Tibial nerve (tissue), 4 donors: ENCODE data around the gene ROS1. TPM values are rescaled to one million over a fixed set of nuclear protein-coding genes. Genes with fewer than 3 reads are reported as not detected.
"Not testable (repeated sequence)": the region's sequence is repeated elsewhere in the genome, so short reads cannot be mapped to it uniquely, and the experiment has no call there.

Experiments used
- DNase-seq, 2 donors: peaks; one replicate each; pipeline ENCODE4 v3.0.0-alpha.2; 2019; ENCODE audit warnings: low spot score in 2 of 2
- H3K27ac ChIP-seq, 4 donors: fragments of 200-600 bp; sonication (generic) in 3 of 4; one replicate each; pipeline ENCODE4 v1.5.1; 2017 to 2019; ENCODE audit warnings: mild to moderate bottlenecking in 1 of 4
- H3K27me3 ChIP-seq, 2 donors: fragments of 200-600 bp; sonication (generic) in 1 of 2; one replicate each; pipeline versions ENCODE4 v1.5.1 to v1.6.0; 2017 to 2019
- H3K36me3 ChIP-seq, 3 donors: fragments of 200-600 bp; sonication (generic); one replicate each; pipeline ENCODE4 v1.5.1; 2018 to 2019
- H3K4me1 ChIP-seq, 4 donors: fragments of 200-600 bp; sonication (generic) in 3 of 4; one replicate each; pipeline ENCODE4 v1.5.1; 2017 to 2019
- H3K4me3 ChIP-seq, 4 donors: fragments of 200-600 bp; sonication (generic) in 3 of 4; one replicate each; pipeline ENCODE4 v1.5.1; 2017 to 2019; ENCODE audit warnings: mild to moderate bottlenecking in 1 of 4, moderate library complexity in 1 of 4
- H3K9me3 ChIP-seq, 4 donors: fragments of 200-600 bp; sonication (generic) in 3 of 4; one replicate each; pipeline ENCODE4 v1.5.1; 2017 to 2019
- CTCF ChIP-seq, 5 experiments: fragments of 200-600 bp in 3 of 5; fragments of 450-650 bp in 2 of 5; sonication (generic) in 3 of 5; IDR thresholded peaks; one replicate each; pipeline ENCODE4 v1.5.1; 2016 to 2019; ENCODE audit warnings: antibody characterized with exemption in 5 of 5, mild to moderate bottlenecking in 3 of 5, moderate library complexity in 2 of 5
- EP300 ChIP-seq, 2 donors: sonication (generic); formaldehyde crosslinking; IDR thresholded peaks; one replicate each; pipeline ENCODE4 v1.6.1; 2017; ENCODE audit warnings: antibody characterized with exemption in 2 of 2, mild to moderate bottlenecking in 1 of 2
- POLR2A ChIP-seq, 2 donors: fragments of 450-650 bp; IDR thresholded peaks; one replicate each; pipeline ENCODE4 v1.6.1; 2017; ENCODE audit warnings: antibody characterized with exemption in 2 of 2, mild to moderate bottlenecking in 2 of 2, moderate library complexity in 2 of 2
- whole genome bisulfite sequencing, 2 donors: methylation state at CpG; one replicate each; pipeline ENCODE4 v1.1.5; 2018; 5-methylcytosine and 5-hydroxymethylcytosine counted together
- total RNA-seq, 4 donors: library from RNA; depleted of rRNA; stranded (reverse); fragments of >200 nt; gene quantifications; one replicate each; pipeline ENCODE4 v1.1.0, GENCODE V29; 2016

ROS1 gene
- total RNA-seq = not detected

- no peak for DNase-seq
- Histone ChIP-seq H3K4me3 (no peak within 1 kb of the TSS), H3K9me3 (no peaks in the 10 kb centered on the region), H3K4me1 (no peaks in the 10 kb centered on the region), H3K27ac (no peak within 1 kb of the TSS), H3K27me3 (no peaks in the 10 kb centered on the region), H3K36me3 (no peaks in the 10 kb centered on the region)
- no peak for TF ChIP-seq POLR2A (IDR thresholded peaks at IDR 0.05)
- TF ChIP-seq CTCF (IDR thresholded peaks at IDR 0.05) = no peak
- 60 to 62% methylated on average over 6 of the region's 6 CpGs for WGBS, 2 donors
These were observed at the start of gene ROS1 for GRCh38 chr6:117425431-117426153. TSS of gene ROS1 (minus strand) at chr6:117425942. CDS start at chr6:117425656, 286 bp downstream.

DNA sequence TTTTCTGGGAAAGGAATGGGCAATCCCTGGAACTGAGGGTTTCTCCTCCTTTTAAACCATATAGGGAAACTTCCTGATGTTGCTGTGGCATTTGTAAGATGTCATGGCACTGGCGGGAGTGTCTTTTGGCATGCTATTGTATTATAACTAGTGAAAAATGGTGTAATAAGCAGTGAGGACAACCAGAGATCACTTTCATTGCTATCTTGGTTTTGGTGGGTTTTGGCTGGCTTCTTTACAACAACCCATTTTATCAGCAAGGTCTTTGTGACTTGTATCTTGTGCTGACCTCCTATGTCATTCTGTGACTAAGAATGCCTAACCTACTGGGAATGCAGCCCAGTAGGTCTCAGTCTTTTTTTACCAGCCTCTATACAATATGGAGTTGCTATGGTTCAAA is 47.7 kb upstream of the ROS1 start:
- Histone ChIP-seq H3K4me1 (no peaks in the 10 kb centered on the region), H3K4me3 (no peak overlapping the region), H3K27me3 (peaks cover 0 to 3% of the 10 kb centered on the region in 2 donors), H3K27ac (no peak overlapping the region), H3K9me3 (no peaks in the 10 kb centered on the region), H3K36me3 (no peaks in the 10 kb centered on the region)
- TF ChIP-seq EP300 (IDR thresholded peaks at IDR 0.05) (no peak), POLR2A (IDR thresholded peaks at IDR 0.05) (no peak), CTCF (IDR thresholded peaks at IDR 0.05) (no peak)
- DNase-seq = no peak
- 93 to 95% methylated on average over 1 of the region's 1 CpG for WGBS, 2 donors

DNA sequence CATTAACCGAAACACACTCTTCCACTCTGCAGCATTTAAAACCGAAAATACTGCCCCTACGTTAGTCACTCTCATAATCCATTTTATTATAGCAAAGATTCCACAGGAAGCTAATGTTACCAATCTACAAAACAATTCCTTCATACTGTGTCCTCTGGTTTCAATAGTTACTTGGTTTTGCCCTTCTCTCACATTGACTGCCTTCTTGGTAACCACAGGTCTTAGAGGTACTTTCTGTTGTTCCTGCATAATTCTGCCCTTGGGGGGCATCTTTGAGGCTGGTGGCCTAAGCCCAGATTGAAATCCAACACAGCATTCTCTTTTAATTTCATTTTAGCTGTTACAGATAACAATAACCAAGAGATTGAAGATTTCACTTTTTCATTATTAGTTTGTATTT is 46.9 kb upstream of the ROS1 start:
- TF ChIP-seq EP300 (IDR thresholded peaks at IDR 0.05) (no peak), CTCF (IDR thresholded peaks at IDR 0.05) (no peak), POLR2A (IDR thresholded peaks at IDR 0.05) (no peak)
- H3K36me3 ChIP-seq = no peaks in the 10 kb centered on the region
- DNase-seq = no peak
- no peak overlapping the region for H3K4me3 ChIP-seq
- no peaks in the 10 kb centered on the region for H3K9me3 ChIP-seq
- 92 to 93% methylated on average over 3 of the region's 3 CpGs for WGBS, 2 donors
- H3K27me3 ChIP-seq = peaks cover 0 to 3% of the 10 kb centered on the region in 2 donors
- H3K4me1 ChIP-seq = no peaks in the 10 kb centered on the region
- no peak overlapping the region for H3K27ac ChIP-seq

DNA sequence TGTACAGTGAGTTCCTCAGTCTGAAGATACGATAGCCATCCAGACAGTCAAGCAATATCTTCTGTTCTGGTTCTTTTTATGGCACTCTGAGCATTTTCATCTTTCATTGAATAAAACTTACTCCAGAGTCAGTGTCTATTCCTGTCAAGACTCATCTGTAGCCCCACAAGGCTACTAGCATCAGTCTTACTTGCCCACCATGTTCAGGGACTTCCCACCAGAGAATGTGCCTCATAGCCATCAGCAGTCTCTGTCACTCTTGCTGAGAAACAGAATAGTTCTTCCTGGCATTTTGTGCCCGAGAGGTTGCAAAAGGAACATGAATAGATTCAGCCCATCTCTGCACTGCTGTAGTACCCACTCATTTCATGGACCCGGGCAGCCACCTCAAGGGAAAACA is 44.0 kb upstream of the ROS1 start:
- Histone ChIP-seq H3K4me3 (no peak overlapping the region), H3K27me3 (peaks cover 0 to 3% of the 10 kb centered on the region in 2 donors), H3K27ac (no peak overlapping the region), H3K4me1 (no peaks in the 10 kb centered on the region), H3K36me3 (no peaks in the 10 kb centered on the region), H3K9me3 (no peaks in the 10 kb centered on the region)
- DNase-seq = no peak
- 88 to 89% methylated on average over 3 of the region's 3 CpGs for WGBS, 2 donors
- TF ChIP-seq CTCF (IDR thresholded peaks at IDR 0.05) (no peak), EP300 (IDR thresholded peaks at IDR 0.05) (no peak), POLR2A (IDR thresholded peaks at IDR 0.05) (no peak)

GRCh38 chr6:117469356-117469755 is 43.6 kb upstream of the ROS1 start:
- TF ChIP-seq POLR2A (IDR thresholded peaks at IDR 0.05) (no peak), CTCF (IDR thresholded peaks at IDR 0.05) (no peak), EP300 (IDR thresholded peaks at IDR 0.05) (no peak)
- 74 to 83% methylated on average over 4 of the region's 4 CpGs for WGBS, 2 donors
- H3K4me1 ChIP-seq = no peaks in the 10 kb centered on the region
- H3K36me3 ChIP-seq = no peaks in the 10 kb centered on the region
- no peak overlapping the region for H3K4me3 ChIP-seq
- H3K9me3 ChIP-seq = no peaks in the 10 kb centered on the region
- no peak for DNase-seq
- no peak overlapping the region for H3K27ac ChIP-seq
- peaks cover 0 to 3% of the 10 kb centered on the region in 2 donors for H3K27me3 ChIP-seq

DNA sequence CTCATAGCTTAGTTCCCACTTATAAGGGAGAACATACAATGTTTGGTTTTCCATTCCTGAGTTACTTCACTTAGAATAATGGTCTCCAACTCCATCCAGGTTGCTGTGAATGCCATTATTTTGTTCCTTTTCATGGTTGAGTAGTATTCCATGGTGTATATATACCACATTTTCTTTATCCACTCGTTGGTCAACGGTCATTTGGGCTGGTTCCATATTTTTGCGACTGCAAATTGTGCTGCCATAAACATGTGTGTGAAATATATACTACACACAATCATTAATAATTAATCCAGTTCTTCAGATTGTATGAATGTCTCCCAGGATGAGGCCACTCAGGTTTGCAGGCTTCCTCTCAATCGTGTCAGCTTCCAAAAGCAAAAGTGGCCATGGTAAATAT is 42.8 kb upstream of the ROS1 start:
- DNase-seq, H3K9me3 ChIP-seq, H3K4me1 ChIP-seq, H3K27ac ChIP-seq, H3K36me3 ChIP-seq, H3K4me3 ChIP-seq, H3K27me3 ChIP-seq: not testable (repeated sequence)
- 80 to 81% methylated on average over 4 of the region's 4 CpGs for WGBS, 2 donors
